BLaER1 (cell line): ENCODE measurements around the gene TSPOAP1.

Source experiments
- H3K27ac ChIP-seq: shearing (Covaris generic); formaldehyde crosslinking; 2 replicates; pipeline ENCODE4 v1.8.1; 2022
- H3K27me3 ChIP-seq: shearing (Covaris generic); formaldehyde crosslinking; 2 replicates; pipeline ENCODE4 v1.8.1; 2022
- H3K36me3 ChIP-seq: shearing (Covaris generic); formaldehyde crosslinking; 2 replicates; pipeline ENCODE4 v1.8.1; 2022
- H3K4me1 ChIP-seq: shearing (Covaris generic); formaldehyde crosslinking; 2 replicates; pipeline ENCODE4 v1.8.1; 2022
- H3K4me2 ChIP-seq: shearing (Covaris generic); formaldehyde crosslinking; 2 replicates; pipeline ENCODE4 v1.8.1; 2022
- H3K4me3 ChIP-seq: shearing (Covaris generic); formaldehyde crosslinking; 2 replicates; pipeline ENCODE4 v1.8.1; 2022
- H3K9ac ChIP-seq: shearing (Covaris generic); formaldehyde crosslinking; 2 replicates; pipeline ENCODE4 v1.8.1; 2022
- H3K9me3 ChIP-seq: shearing (Covaris generic); formaldehyde crosslinking; 2 replicates; pipeline ENCODE4 v1.8.1; 2022
- H4K20me1 ChIP-seq: shearing (Covaris generic); formaldehyde crosslinking; 2 replicates; pipeline ENCODE4 v1.8.1; 2022
- Cebpa-rat ChIP-seq: shearing (Covaris generic); IDR thresholded peaks from 2 replicates; pipeline ENCODE4 v1.8.1; 2022

TSPOAP1 gene

GRCh38 chr17:58370309-58370708 lies 41.7 kb upstream of the TSPOAP1 start:
- H3K4me2 ChIP-seq: peak overlapping the region; percentile 10; the same call in 1 of the 2 replicates
- no peaks in the 10 kb centered on the region for H3K27me3 ChIP-seq
- H3K9ac ChIP-seq: no peak overlapping the region
- no peaks in the 10 kb centered on the region for H3K9me3 ChIP-seq
- no peaks in the 10 kb centered on the region for H3K36me3 ChIP-seq
- no peak overlapping the region for H3K27ac ChIP-seq
- no peaks in the 10 kb centered on the region; the same call in 1 of the 2 replicates for H4K20me1 ChIP-seq
- no peak overlapping the region for H3K4me3 ChIP-seq
- no peak for TF ChIP-seq Cebpa-rat
- H3K4me1 ChIP-seq: peaks cover 20% of the 10 kb centered on the region

- no peak for TF ChIP-seq Cebpa-rat
- no peaks in the 10 kb centered on the region for H3K27me3 ChIP-seq
- H3K4me1 ChIP-seq: peaks cover 29% of the 10 kb centered on the region
- no peak overlapping the region for H3K4me3 ChIP-seq
- H3K9me3 ChIP-seq: no peaks in the 10 kb centered on the region
- H3K36me3 ChIP-seq: no peaks in the 10 kb centered on the region
- no peaks in the 10 kb centered on the region; the same call in 1 of the 2 replicates for H4K20me1 ChIP-seq
- no peak overlapping the region for H3K9ac ChIP-seq
- no peak overlapping the region for H3K4me2 ChIP-seq
- no peak overlapping the region for H3K27ac ChIP-seq
These were observed 40.8 kb upstream of the TSPOAP1 start for GRCh38 chr17:58369214-58370031.

GRCh38 chr17:58368860-58369213 lies 40.2 kb upstream of the TSPOAP1 start:
- Histone ChIP-seq H3K27ac (no peak overlapping the region), H3K4me3 (no peak overlapping the region), H3K9me3 (no peaks in the 10 kb centered on the region), H3K27me3 (no peaks in the 10 kb centered on the region), H3K36me3 (no peaks in the 10 kb centered on the region), H3K9ac (no peak overlapping the region), H3K4me2 (no peak overlapping the region), H3K4me1 (peaks cover 35% of the 10 kb centered on the region), H4K20me1 (no peaks in the 10 kb centered on the region; the same call in 1 of the 2 replicates)
- no peak for TF ChIP-seq Cebpa-rat

GRCh38 chr17:58367461-58367860 lies 38.9 kb upstream of the TSPOAP1 start:
- Histone ChIP-seq H3K27me3 (no peaks in the 10 kb centered on the region), H3K4me2 (no peak overlapping the region), H3K9me3 (no peaks in the 10 kb centered on the region), H3K36me3 (no peaks in the 10 kb centered on the region), H3K9ac (no peak overlapping the region), H3K4me3 (no peak overlapping the region), H3K4me1 (peaks cover 41% of the 10 kb centered on the region), H3K27ac (no peak overlapping the region), H4K20me1 (no peaks in the 10 kb centered on the region; the same call in 1 of the 2 replicates)
- TF ChIP-seq Cebpa-rat: no peak

GRCh38 chr17:58365980-58366595 lies 37.5 kb upstream of the TSPOAP1 start:
- no peaks in the 10 kb centered on the region for H3K36me3 ChIP-seq
- no peaks in the 10 kb centered on the region for H3K9me3 ChIP-seq
- no peak overlapping the region for H3K27ac ChIP-seq
- H3K4me2 ChIP-seq: no peak overlapping the region
- no peak for TF ChIP-seq Cebpa-rat
- no peaks in the 10 kb centered on the region for H3K27me3 ChIP-seq
- H3K4me1 ChIP-seq: peaks cover 41% of the 10 kb centered on the region
- no peak overlapping the region for H3K9ac ChIP-seq
- no peak overlapping the region for H3K4me3 ChIP-seq
- no peaks in the 10 kb centered on the region; the same call in 1 of the 2 replicates for H4K20me1 ChIP-seq

- Histone ChIP-seq H3K27ac (no peak overlapping the region), H3K9ac (no peak overlapping the region), H3K4me1 (peaks cover 37% of the 10 kb centered on the region), H3K36me3 (no peaks in the 10 kb centered on the region), H3K4me3 (no peak overlapping the region), H3K4me2 (peak overlapping the region; percentile 62), H3K9me3 (no peaks in the 10 kb centered on the region), H4K20me1 (no peaks in the 10 kb centered on the region), H3K27me3 (no peaks in the 10 kb centered on the region)
- no peak for TF ChIP-seq Cebpa-rat
These were observed 36.8 kb upstream of the TSPOAP1 start for GRCh38 chr17:58365185-58365979.

- no peak for TF ChIP-seq Cebpa-rat
- H3K4me3 ChIP-seq: no peak overlapping the region
- H3K36me3 ChIP-seq: no peaks in the 10 kb centered on the region
- H3K9me3 ChIP-seq: no peaks in the 10 kb centered on the region
- no peaks in the 10 kb centered on the region for H4K20me1 ChIP-seq
- H3K27ac ChIP-seq: peak overlapping the region; percentile 11; the same call in 1 of the 2 replicates
- H3K27me3 ChIP-seq: no peaks in the 10 kb centered on the region
- H3K4me1 ChIP-seq: peaks cover 27% of the 10 kb centered on the region
- peak overlapping the region; percentile 62 for H3K4me2 ChIP-seq
- peak overlapping the region; percentile 36; the same call in 1 of the 2 replicates for H3K9ac ChIP-seq
These were observed 35.8 kb upstream of the TSPOAP1 start for GRCh38 chr17:58364270-58364942.

GRCh38 chr17:58363457-58364185 lies 35.0 kb upstream of the TSPOAP1 start:
- Histone ChIP-seq H3K4me2 (peak overlapping the region; percentile 62), H3K27me3 (no peaks in the 10 kb centered on the region), H4K20me1 (no peaks in the 10 kb centered on the region), H3K4me1 (peaks cover 21% of the 10 kb centered on the region), H3K36me3 (no peaks in the 10 kb centered on the region; the same call in 1 of the 2 replicates), H3K27ac (peak overlapping the region; percentile 11; the same call in 1 of the 2 replicates), H3K9ac (0 out of 2 replicates have a peak overlapping the region, but pooled peaks have one; percentile 36), H3K9me3 (no peaks in the 10 kb centered on the region), H3K4me3 (no peak overlapping the region)
- TF ChIP-seq Cebpa-rat: no peak
